AML-193 (cell line): ENCODE results near the gene TEK.
"Not testable (repeated sequence)": the region's sequence is repeated elsewhere in the genome, so short reads cannot be mapped to it uniquely, and the experiment has no call there.

ENCODE experiments used
- DNase-seq, 2 experiments: peaks; one replicate each; lab custom pipeline; 2025; lab: John Stamatoyannopoulos, UW

Gene TEK

DNA sequence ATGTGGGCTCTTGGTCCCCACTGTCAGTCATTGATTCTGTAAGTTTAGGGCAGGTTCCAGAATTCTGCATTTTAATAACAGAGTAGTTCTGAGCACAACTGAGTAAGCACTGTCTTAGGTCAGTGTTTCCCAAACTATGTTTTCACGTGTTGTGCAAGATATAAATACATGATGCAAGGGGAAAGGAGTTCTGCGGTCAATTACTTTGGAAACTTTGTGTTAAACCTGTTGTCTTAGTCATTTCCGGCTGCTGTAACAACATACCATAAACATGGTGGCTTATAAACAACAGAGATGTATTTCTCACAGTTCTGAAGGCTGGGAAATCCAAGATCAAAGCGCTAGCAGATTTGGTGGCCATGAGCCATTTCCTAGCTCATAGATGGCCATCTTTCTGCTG lies 118.2 kb downstream of the TEK start:
- DNase-seq, result peak in 1 of 2 experiments; percentile 1

DNA sequence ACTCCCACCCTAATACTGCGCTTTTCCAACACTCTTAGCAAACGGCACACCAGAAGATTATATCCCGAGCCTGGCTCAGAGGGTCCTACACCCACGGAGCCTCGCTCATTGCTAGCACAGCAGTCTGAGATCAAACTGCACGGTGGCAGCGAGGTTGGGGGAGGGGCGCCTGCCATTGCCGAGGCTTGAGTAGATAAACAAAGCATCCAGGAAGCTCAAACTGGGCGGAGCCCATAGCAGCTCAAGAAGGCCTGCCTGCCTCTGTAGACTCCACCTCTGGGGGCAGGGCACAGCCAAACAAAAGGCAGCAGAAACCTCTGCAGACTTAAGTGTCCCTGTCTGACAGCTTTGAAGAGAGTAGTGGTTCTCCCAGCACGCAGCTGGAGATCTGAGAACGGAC lies 130.6 kb downstream of the TEK start:
- DNase-seq, result not testable (repeated sequence)

DNA sequence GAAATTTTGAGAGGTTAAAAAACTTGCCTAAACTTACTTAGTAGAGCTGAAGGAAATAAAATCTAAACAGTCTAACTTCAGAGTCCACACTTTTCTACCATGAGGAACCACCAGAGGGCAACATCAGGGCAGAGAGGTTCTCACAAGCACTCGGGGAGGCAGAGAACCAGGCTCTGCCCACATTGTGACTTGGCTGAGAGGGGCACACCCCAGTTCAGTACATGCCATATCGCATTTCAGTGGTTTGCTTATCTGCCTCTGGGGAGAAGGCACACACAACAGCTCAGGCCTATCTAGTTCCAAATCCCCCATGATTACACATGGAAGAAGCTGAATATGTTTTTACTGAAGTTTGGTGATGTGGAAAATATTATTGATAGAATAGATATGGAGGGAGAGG lies 138.7 kb downstream of the TEK start:
- DNase-seq, result peak; percentile 4

DNA sequence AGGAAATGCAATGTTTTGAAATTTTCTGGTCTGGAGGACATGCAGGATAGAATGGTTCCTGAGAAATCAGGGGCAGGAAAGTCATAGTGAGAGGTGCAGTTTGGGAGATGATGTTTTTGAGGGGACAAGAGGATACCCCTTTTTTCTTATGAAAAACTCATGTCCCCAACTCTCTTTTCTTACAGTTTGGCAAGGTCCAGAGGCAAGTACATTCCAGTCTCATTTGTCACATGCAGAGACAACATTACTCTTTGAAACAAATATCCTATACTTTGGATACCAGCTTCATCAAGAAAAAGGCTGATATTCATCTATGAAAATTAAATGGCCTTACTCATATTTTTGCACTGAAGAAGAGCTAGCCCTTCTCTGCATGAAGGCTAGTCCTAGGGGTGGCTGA lies 139.7 kb downstream of the TEK start:
- no peak for DNase-seq

DNA sequence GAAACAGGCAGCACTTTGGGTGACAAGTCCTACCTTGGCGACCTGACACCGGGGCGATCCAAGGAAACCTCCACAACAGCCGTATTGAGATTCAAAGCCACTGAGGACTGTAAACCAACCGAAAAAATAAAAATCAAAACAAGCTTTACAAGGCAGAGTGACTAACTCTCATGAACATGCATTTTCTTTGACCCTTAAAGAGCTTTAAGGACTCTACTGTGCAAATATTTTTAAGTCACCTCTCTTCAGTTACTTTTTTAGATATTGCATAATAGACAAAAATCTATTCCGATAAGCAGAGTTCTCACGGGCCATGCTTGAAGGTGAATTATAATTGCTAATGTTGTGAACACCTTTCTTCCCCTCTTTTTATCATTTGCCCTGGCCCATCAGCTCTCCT lies 149.6 kb downstream of the TEK start:
- no peak for DNase-seq

DNA sequence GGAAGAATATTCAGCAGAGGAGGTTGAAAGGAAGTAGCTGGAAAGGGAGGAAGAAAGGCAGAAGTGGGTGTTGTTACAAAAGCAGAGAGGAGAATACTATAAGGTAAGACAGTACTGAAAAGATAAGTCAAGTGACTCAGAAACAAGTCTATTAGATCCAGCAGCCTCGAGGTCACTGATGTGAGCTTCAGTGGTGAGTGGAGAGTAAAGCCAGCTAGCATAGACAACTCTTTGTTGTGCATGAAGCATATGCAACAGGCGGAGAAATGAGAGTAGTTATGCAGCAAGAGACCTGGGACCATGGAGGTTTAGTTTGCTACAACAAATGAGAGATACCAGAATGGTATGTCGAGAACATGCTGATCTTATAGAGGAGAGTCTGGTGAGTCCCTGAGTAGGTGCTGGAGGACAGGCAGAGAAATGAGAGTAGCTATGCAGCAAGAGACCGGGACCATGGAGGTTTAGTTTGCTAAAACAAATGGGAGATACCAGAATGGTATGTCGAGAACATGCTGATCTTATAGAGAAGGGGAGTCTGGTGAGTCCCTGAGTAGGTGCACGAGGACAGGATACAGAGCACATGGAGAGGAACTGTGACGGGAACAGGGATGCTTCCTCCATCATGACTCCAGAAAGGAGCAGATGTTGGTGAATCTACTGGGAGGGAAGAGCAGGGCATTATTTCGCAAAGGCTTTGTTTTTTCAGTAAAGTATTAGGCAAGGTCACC lies 151.9 kb downstream of the TEK start:
- DNase-seq, result no peak

DNA sequence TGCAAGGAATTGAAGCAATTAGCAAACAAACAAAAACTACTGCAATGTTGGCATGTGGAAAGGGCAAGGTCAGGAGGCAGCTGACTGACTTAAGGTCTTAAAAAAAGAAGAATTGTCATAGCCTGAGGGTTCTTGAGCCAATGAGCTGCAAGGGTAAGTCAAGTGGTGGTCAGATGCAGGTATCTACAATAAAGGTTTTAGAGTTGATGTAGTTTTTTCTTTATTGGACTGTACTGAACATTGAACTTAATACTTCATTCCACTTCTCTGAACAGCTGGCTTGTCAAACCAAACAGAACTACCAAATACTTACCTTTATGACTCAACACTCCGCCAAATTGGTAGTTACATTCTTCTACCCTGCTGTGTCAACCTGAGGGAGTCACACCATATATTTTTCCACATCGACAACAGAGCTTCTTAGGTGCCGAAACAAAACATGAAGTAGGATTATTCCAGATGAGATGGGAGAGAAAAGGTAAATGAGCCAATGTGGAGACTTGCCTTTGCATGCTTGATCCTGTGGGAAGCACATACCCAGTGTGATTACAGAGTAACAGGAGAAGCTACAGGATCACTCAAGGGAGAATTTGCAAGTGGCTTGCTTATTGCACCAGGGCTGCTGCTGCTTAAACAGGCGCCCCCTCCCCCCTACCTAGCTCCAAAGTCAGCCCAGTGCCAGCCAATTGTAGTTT lies 152.6 kb downstream of the TEK start:
- DNase-seq, result no peak

DNA sequence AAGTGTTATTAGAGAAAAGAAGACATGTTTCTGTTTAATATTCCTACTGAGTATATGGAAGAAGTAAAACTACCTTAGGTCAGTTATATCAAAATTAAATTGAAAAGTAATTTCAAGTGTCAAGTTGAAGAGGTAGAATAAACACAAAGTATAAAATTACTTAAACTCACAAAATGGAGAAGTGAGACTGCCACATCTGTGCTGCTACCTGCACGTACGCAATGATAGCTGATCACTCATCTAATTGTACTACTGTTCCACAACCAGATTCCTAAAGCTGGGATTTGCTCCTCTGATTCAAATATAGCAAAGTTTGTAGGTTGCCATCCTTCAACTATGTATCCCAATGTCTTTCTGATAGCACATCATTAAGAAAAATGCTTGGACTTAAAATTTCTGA lies 163.1 kb downstream of the TEK start:
- DNase-seq, result no peak

DNA sequence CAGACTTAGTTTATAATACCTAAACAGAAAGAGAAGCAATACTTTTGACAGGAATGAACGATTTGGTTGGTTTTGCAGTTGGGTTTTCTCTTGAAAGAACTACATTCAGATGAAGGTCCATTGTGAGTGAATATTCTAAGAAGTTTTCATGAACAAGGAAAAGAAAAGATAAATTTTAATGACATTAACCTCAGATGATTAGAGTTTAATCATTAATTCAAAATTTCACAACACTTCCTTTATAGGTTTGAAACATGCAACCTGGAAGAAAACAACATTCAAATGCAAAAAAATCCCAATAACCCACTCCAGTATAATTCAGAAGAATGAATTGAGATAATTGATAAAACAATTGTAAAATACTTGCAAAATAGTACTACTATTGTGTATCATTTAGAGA lies 164.2 kb downstream of the TEK start:
- no peak for DNase-seq

DNA sequence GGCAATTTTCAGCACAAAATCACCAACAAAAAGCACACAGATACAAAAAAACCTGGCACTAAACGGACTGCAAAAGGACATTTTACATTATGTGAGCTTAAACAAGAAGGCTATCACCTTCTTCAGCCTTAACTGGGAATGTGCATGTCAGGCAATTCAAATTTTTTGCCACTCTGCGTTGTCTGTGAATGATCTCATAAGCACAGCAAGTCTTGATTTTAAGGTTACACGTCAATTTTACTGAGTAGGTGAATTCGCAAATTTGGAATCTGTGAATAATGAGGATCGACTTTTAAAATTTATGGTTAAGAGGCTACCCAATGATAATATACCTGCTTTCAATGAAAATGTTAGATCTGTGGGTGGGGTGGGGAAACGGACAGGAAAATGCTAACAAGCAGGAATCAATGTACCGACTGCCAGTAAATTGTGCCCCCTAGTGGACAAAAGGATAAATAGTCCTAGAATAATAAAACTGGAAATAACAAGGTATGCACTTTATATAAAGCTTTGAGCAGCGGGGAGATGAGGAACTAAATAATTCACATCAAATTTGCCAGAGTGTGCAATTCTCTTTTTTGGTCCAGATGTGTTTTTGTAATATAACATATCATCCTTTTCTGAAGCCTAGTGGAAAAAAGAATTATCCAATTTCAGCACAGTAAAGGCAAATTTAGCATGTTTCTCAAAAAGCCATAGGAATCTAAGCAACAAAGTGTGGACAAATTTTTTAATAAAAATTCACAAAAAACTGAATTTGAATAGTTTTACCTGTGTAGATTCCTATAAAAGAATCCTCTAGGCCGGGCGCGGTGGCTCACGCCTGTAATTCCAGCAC lies 167.4 kb downstream of the TEK start:
- peak; percentile 44 to 48 for DNase-seq

DNA sequence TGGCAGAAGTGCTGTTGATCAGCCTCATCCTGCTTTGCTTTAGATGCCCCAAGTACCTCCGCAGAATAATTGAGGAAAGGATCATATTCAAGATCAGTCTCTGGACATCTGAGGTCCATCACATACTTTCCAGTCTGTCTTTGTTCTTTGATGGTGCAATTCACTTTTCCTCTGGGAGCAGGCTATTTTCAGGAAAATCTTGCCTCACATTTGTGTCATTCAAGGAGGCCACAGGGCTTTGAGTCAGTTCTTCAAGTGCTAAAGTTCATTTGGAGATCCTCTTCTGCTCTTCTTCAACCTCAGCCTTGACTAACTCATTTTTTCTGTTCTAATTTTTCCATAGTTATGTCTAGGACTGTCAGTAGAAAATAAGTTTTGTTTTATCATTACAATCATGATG lies 169.3 kb downstream of the TEK start:
- DNase-seq, result no peak

DNA sequence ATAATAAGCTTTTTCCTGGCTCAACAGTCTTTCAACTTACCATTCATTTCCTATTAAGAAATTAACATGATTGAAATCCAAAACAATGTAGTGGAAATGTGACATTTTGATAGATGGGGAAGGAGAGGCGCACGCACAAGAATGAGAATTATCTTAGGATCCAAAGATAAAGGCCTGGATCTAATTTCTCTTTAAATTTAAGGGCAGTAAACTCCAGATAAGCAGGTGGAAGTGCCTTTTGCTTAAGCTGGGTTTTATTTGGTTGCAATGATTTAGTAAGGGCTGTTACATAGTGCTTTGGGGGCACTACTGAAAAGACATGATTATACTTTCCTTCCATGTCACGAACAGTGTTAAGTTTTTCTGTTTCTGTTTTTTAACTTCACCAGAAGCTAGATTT lies 170.6 kb downstream of the TEK start:
- DNase-seq, result no peak
